ENCODE measurements around the gene CCDC107.

DNA sequence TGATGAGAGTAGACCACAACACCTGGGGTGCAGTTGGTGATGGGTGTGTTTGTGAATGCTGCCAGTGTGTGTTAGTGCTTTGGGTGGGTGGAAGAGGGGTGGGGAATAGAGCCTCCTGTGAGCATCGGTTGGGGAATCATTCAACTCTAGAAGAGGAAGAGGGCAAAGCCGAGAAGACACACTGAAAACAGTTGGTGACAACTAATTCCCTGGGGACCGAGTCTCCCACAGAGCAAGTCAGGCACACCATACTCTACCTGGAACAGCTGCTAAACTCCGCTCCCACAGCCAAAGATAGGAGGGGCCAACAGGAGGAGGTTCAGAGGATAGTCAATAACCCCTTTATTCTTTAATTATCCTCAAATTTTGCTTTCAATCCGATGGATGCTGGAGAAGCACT is 8.5 kb downstream of the CCDC107 start:
- no peak for TF ChIP-seq POLR2A (IDR thresholded peaks at IDR 0.05)
- TF ChIP-seq, protein P1, sequence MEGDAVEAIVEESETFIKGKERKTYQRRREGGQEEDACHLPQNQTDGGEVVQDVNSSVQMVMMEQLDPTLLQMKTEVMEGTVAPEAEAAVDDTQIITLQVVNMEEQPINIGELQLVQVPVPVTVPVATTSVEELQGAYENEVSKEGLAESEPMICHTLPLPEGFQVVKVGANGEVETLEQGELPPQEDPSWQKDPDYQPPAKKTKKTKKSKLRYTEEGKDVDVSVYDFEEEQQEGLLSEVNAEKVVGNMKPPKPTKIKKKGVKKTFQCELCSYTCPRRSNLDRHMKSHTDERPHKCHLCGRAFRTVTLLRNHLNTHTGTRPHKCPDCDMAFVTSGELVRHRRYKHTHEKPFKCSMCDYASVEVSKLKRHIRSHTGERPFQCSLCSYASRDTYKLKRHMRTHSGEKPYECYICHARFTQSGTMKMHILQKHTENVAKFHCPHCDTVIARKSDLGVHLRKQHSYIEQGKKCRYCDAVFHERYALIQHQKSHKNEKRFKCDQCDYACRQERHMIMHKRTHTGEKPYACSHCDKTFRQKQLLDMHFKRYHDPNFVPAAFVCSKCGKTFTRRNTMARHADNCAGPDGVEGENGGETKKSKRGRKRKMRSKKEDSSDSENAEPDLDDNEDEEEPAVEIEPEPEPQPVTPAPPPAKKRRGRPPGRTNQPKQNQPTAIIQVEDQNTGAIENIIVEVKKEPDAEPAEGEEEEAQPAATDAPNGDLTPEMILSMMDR (IDR thresholded peaks at IDR 0.05): no peak

All from adrenal gland (tissue), 5 donors.